ENCODE results near the gene NPHS2.

The NPHS2 gene

GRCh38 chr1:179575497-179576314 lies at the start of gene NPHS2:
NPHS2 (minus strand) TSS chr1:179575948; CDS start chr1:179575864, 84 bp downstream.
- no peak for DNase-seq (ENCODE audit: low read depth in 2 of 2)

GRCh38 chr1:179612361-179612760 lies 36.6 kb upstream of the NPHS2 start:
- DNase-seq (ENCODE audit: low read depth in 2 of 2): no peak

- no peak for DNase-seq (ENCODE audit: low read depth in 2 of 2)
These were observed 25.3 kb upstream of the NPHS2 start for GRCh38 chr1:179601093-179601492.

GRCh38 chr1:179599623-179600249 lies 24.0 kb upstream of the NPHS2 start:
- DNase-seq (ENCODE audit: low read depth in 2 of 2): no peak

GRCh38 chr1:179598631-179599030 lies 22.9 kb upstream of the NPHS2 start:
- no peak for DNase-seq (ENCODE audit: low read depth in 2 of 2)

GRCh38 chr1:179591592-179592580 lies 16.1 kb upstream of the NPHS2 start, which contains the start of gene TDRD5:
TDRD5 (plus strand) TSS chr1:179591832; CDS start chr1:179592616, 784 bp downstream.
- DNase-seq (ENCODE audit: low read depth in 2 of 2): no peak

GRCh38 chr1:179591253-179591591 lies 15.5 kb upstream of the NPHS2 start:
- DNase-seq (ENCODE audit: low read depth in 2 of 2): no peak

- no peak for DNase-seq (ENCODE audit: low read depth in 2 of 2)
These were observed 14.9 kb upstream of the NPHS2 start for GRCh38 chr1:179590671-179591070.

GRCh38 chr1:179589509-179589908 lies 13.8 kb upstream of the NPHS2 start:
- DNase-seq (ENCODE audit: low read depth in 2 of 2): no peak

GRCh38 chr1:179588425-179589024 lies 12.8 kb upstream of the NPHS2 start:
- no peak for DNase-seq (ENCODE audit: low read depth in 2 of 2)

GRCh38 chr1:179587336-179587735 lies 11.6 kb upstream of the NPHS2 start:
- no peak for DNase-seq (ENCODE audit: low read depth in 2 of 2)

- no peak for DNase-seq (ENCODE audit: low read depth in 2 of 2)
These were observed 10.5 kb upstream of the NPHS2 start for GRCh38 chr1:179586107-179586823.

- no peak for DNase-seq (ENCODE audit: low read depth in 2 of 2)
These were observed 8.1 kb upstream of the NPHS2 start for GRCh38 chr1:179583771-179584320.

GRCh38 chr1:179576509-179576908 lies 761 bp upstream of the NPHS2 start:
- DNase-seq (ENCODE audit: low read depth in 2 of 2): no peak

- DNase-seq (ENCODE audit: low read depth in 2 of 2): no peak
These were observed 17.7 kb downstream of the NPHS2 start for GRCh38 chr1:179558078-179558477.

- DNase-seq (ENCODE audit: low read depth in 2 of 2): no peak
These were observed 21.3 kb downstream of the NPHS2 start for GRCh38 chr1:179554427-179554826.

GRCh38 chr1:179550746-179551682 lies 24.7 kb downstream of the NPHS2 start:
- no peak for DNase-seq (ENCODE audit: low read depth in 2 of 2)

- DNase-seq (ENCODE audit: low read depth in 2 of 2): no peak
These were observed 26.4 kb downstream of the NPHS2 start for GRCh38 chr1:179549368-179549700.

GRCh38 chr1:179548666-179549367 lies 26.9 kb downstream of the NPHS2 start:
- DNase-seq (ENCODE audit: low read depth in 2 of 2): no peak

Measured in stimulated activated CD8-positive, alpha-beta memory T cell treated with anti-CD3 and anti-CD28 coated beads, Interleukin-7, amount 100 ng/mL, for 1 hour (primary cell).